GM21737 (cell line): ENCODE results near the gene KMT5C.

Experiments used
- ATAC-seq: cut with Tn5 transposase; IDR thresholded peaks from one replicate; pipeline ENCODE4 v1.9.1; 2021; ENCODE audit warnings: mild to moderate bottlenecking, moderate library complexity; ENCODE audit not compliant: unreplicated experiment

Gene KMT5C

DNA sequence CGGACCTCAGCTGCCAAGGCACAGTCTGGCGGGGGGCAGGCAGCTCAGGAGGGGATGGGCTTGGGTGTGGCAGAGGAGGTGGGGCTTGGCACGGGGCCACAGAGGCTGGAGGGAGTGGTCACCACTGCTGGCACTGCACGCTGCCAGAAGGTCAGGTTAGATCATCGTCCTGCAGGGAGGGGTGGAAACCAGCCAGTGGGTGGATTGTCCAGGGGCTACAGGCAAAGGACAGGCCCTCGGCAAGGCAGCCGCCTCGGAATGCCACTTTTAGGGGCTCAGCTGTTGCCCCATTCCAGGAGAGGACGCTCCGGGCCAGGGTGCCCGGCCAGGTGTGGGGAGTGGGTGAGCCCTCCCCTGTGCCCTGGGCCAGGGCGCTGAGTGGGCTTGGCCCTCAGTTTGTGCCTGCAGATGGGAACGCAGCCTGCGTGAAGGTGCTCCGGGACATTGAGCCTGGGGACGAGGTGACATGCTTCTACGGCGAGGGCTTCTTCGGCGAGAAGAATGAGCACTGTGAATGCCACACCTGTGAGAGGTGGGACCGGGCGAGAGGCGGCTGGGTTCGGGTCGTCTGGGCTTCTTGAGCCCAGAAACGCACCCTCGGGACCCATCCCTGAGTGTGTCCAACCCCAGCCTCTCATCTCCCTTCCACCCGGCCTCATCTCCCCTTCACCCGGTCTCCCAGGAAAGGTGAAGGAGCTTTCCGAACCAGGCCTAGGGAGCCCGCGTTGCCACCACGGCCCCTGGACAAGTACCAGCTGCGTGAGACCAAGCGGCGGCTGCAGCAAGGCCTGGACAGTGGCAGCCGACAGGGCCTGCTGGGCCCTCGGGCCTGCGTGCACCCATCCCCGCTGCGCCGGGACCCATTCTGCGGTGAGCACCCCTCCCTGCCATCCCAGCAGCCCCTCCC, 6.4 kb downstream of the KMT5C start:
- no peak for ATAC-seq

DNA sequence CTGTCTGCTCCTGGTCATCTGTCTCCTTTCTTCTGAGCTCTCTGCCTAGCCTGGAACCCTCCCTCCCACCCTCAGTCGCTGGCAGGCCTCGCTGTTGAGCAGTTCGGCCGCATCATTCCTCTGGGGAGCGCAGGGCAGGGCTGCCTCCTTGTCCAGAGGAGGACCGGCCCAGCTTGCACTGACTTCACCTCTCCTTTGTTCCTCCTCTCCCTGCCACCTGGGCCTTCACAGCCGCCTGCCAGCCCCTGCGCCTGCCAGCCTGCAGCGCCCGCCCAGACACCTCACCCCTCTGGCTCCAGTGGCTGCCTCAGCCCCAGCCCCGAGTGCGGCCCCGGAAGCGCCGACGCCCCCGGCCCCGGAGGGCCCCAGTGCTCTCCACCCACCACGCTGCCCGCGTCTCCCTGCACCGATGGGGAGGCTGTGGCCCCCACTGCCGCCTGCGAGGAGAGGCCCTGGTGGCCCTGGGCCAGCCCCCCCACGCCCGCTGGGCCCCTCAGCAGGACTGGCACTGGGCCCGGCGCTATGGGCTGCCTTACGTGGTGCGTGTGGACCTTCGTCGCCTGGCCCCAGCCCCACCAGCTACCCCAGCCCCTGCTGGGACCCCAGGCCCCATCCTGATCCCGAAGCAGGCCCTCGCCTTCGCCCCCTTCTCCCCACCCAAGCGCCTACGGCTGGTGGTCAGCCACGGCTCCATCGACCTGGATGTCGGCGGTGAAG, 7.2 kb downstream of the KMT5C start:
- ATAC-seq: no peak

DNA sequence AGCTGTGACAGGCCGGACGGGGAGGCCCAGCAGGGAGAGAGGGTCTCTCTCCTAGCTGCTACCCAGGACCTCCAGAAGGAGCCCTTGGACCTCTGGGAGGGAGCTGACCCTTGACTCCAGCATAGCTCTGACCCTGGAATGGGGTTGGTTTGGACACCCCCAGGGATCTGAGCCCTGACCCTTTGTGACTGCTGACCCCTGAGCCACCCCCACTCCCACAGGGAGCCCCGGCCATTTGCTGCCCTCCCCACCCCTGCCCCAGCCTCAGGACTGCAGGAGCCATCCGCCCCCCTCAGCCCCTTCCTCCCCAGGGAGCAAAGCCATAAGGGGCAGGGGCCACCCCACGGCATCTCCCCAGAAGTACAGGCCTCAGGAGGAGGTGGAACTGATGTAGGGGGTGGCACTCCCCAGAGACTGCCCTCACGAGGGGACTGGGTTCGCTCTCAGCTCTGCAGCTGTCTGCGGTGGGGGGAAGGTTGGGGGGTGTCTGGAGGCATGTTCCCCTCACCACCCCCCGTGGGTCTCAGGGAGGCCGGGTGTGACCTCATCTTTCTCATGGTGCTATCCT, 7.8 kb downstream of the KMT5C start:
- no peak for ATAC-seq

DNA sequence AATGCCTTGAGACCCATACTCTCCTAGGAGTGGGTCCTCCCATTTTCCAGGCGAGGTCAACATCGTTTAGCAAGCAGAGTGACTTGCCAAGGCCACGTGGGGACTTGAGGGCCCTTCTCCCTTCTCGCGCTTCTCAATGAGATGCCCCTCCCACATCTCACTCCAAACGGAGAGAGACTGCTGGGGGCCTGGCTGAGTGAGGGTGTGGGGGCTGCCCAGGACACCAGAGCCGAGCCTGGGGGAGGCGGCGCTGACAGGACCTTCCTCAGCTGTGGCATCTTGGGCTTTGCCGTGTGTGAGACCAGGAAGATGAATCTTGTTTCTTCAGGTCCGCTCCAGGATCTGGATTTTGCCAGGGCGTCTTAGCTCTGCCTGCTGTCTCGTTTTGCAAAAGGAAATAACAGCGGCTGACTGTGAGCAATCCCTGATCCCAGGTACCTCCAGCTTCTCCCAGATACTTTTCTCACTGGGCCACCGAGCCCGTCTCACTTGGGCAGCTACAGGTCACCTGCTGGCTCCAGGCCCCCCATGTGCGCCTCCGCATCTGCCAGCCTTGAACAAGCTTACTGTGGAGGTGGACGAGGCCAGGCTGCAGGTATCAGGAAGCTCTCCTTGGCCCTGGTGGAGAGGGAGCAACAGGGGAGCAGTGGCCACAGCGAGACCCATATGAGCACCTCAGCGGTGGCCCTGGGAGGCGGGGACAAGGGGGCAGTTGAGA, 8.8 kb downstream of the KMT5C start:
- ATAC-seq: no peak

DNA sequence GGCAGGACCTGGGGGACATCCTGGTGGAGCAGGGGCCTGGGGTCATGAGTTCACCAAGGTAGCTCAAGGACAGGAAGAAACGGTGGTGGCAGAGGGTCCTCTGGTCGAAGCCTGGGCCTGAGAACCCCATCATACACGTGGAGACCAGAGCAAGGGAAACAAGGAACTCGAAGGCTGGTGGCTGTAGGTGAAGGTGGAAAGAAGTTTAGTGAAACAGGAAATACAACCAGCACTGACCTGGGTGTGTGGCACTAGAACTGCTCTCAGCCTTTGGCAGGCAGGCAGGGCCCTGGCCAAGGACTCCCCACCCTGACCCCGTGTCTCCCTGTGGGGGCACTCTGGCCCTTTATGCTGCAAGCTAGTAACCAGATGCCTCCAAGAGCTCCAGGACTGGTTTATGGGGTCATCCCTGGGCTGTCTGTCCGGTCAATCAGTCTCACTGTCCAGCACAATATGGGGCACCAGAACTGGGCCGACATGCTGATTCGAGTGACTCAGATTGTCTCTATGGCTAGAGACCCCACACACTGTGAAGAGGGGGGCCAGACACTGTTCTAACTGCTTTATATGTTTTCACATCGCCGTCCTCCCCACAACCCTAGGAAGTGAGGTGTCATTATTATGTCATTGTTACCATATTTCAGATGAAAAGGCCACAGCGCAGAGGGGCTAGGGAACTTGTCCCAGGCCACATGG, 11.1 kb downstream of the KMT5C start:
- no peak for ATAC-seq

DNA sequence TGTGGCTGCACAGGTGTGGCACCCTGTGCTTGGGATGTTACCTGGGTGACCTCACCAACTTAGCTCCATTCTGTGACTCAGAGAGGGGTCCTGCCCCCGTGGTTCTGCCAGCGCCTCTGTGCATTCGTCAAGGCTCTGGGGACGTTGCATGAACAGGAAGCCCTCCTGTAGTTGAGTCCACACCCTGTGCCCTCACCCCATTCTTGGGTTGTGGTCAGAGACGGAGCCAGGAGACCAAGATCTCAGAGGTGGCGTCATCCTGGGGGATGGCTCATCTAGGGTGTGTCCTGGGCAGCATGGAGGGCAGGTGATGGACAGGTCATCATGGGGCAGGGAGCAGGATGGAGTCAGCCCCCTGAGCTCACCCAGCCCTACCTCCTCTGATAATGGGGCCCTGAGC, 12.4 kb downstream of the KMT5C start:
- ATAC-seq: no peak

DNA sequence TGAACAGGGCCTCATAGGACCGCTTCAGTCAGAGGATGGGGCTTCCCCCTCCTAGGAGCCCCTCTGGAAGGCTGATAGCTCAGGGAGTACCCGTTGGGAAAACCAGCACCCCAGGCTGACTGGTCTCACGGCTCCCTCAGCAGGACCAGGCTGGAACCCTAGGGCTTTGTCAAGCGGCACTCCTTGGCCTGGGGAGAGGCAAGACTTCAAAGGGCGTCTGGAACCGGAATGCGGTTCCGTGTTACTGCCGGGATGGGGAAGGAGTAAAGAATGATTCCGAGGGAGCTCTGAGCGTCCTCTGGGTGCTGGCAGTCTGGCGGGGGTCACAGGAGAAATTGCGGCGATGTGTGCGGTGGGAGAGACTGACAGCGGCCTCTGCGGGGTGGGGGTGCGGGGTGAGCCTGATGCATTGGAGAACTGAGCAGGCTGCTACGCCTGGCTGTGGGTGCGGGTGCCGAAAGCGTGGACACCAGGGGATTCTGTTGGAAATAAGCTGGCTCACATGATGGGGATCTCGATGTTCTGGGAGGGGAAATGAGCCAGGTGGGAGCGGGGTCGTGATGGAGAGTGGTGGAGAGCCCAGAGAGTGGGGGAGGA, 13.0 kb downstream of the KMT5C start:
- no peak for ATAC-seq

DNA sequence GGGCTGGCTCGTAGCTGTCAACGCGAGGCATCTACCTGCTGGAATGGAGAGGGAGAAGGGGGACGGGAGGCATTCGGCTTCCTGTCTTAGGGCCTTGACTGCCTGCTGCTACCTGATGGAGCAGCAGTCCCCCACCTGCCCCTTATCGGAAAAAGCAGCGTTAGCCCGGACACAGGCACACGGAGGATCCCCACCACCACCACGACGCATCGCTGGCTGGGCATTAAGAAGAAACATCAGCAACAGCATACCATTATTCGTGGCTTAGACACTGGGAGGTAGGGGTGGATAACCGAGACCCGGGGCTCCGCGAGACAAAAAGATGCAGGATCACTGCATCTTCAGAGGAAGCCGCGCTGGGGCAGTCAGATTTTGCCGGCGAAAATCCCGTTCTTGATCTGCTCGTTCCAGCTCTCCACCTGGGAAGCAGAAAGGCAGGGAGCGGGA, 13.7 kb downstream of the KMT5C start:
- ATAC-seq: no peak

DNA sequence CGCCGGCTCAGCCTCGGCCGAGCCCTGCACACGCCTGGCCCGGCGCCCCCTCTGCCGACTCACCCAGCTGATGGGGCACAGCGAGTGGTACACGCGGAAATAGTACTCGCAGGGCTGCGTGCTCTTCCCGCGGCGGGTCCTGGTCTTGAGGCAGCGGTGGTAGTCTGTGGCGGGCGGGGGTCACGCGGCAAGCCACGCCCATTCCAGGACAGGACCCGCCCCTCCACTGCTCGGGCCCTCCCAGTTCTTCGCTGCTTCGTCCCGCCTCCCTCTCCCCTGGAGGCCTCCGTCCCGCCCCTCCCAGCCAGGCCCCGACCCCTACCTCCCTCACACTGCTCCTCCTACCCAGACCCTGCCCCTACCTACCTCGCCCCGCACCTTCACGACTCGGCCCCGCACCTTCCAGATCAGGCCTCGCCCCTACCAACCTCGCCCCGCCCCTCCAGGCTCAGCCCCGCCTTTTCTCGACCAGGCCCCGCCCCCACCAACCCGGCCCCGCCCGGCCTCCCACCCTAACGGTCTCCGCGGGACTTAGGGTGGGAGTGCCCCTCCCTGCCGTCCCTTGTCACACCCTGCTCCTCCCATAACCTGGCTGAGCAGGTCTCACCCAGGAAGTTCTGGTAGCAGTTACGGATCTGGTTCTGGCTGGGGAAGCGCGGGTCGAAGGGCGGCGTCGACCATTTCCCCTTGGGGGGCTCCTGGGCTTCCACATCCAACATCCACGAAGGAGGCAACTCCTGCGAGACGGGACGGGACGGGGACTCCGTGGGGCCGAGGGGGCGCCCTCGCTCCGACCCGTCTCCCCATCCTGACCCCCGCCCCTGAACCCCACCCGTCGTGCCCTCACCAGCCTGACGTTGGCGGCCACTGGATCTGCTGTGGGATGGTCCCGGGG, 14.4 kb downstream of the KMT5C start:
- ATAC-seq: no peak

DNA sequence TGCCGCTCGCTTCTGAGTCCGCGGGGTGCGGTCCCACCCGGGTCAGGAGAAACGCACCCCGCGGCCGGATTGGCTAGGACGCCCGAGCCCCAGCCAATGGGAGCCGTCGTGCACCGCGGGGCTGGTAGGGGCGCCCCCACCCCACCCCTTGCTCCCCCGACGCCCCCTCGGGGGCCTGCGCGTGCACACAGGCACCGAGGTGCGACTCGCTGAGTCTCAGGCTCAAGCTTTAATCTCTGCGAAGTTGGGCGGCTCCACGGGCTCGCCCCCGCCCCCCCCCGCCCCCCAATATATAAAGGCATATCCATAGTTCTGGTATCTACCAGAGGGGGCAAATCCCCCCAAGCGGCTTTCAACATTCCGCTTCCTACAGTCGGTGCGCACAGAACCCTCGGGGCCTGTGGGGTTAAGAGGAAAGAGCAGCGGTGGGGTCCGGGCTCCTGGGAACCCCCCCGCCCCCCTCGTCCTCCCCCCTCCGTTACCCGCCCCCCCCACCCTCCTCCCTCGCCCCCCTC, 15.1 kb downstream of the KMT5C start, which contains the start of gene COX6B2:
Gene COX6B2, minus strand, starts transcription at position 22 of the 515 bp plus-strand sequence. CDS start 198 bp downstream, outside the sequence.
- no peak for ATAC-seq

DNA sequence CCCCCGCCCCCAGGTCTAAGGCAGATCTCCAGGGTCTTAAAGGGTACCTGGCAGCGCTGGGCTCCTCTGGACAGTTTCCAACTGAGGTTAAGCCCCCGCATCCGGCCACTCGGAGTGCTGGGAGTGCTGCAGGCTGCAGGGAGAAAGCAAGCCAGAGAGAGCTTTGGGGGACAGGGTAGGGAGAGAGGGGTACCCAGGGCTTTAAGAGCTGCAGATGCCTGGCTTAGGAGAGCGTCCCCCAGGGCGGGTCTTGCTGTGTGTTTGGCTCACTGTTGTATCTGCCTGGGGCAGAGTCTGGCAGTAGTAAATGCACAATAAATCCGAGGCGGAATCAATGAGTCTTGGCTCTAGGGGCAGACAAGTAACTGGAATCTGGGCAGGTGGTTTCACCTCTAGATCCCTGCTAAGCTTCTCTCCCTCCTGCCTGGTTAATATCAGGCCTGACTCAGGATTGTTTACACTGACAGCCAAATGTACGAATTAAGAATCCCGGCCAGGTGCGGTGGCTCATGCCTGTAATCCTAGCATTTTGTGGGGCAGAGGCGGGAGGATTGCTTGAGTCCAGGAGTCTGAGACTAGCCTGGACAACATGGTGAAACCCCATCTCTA, 15.6 kb downstream of the KMT5C start:
- ATAC-seq: no peak

DNA sequence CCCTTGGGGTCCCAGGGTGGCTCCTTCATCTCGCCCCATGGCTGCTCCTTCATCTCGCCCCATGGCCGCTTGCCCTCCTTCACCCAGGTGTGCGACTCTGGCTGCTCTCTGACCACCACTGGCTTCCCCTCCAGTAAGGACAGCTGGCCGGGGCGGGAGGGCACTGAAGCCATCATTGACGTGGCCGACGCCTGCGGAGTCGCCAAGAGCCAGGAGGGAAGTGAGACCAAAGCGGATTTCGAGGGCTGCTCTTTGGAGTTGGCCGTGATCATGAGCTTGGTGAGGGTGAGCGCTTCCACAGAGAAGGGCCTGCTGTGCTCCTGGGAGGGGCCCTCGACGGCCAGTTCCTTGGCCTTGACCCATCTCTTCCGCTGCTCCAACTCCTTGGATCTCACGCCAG, 18.8 kb downstream of the KMT5C start:
- no peak for ATAC-seq

DNA sequence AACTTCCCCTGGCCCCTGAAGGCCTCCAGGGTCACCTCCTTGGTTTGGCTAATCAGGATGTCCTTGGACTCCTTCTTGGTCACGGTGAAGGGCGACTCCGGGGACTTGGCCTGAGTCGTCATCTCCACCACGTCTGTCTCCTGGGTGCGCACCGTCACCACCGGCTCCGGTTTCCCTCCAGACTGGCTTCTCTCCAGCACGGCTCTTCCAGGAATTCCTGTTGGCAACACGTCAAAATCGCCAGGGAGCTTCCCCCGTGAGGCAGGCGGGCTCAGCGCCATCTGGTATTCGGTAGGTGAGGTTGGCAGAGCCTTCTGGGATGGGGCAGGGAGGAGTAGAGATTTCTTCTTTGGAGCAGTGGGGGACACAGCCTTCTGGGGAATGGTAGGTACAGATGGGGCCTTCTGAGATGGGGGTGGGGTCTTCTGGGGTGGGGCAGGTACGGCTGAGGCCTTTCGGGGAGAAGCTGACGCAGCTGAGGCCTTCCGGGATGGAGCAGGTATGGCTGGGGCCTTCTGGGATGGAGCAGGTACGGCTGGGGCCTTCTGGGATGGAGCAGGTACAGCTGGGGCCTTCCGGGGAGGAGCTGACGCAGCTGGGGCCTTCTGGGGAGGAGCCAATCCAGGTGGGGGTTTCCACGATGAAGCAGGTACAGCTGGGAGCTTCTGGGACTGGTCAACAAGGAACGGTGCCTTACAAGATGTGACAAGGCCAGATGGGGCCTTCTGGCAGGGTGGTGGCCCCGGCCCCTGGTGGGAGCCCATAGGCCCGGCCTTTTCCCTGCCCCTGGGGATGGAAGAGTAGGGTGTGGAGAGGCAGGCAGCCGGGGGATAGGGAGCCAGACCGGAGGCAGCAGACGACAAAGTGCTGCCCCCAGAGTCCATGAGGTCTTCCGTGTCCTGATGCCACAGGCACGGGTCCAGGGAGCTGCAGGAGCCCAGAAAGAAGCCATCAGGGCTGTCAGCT, 19.6 kb downstream of the KMT5C start:
- no peak for ATAC-seq

DNA sequence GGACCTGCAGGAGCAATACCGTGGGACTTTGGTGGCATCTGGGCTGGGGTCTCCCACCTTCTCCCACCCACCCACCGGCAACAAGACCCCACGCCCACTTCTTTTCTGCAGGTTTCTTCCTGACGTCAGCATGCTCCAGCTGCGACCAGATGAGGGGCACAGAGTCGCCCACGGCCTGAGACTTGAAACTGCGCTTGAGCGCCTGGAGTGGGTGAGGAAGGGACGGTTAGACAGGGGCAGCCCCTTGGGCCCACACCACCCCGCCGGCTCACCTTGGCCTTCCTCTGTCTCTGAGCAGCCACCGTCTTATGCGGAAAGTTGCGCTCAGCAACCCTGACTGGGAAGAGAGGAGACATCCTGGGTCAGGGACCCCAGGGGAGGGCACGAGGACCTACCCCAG, 21.2 kb downstream of the KMT5C start:
- no peak for ATAC-seq

DNA sequence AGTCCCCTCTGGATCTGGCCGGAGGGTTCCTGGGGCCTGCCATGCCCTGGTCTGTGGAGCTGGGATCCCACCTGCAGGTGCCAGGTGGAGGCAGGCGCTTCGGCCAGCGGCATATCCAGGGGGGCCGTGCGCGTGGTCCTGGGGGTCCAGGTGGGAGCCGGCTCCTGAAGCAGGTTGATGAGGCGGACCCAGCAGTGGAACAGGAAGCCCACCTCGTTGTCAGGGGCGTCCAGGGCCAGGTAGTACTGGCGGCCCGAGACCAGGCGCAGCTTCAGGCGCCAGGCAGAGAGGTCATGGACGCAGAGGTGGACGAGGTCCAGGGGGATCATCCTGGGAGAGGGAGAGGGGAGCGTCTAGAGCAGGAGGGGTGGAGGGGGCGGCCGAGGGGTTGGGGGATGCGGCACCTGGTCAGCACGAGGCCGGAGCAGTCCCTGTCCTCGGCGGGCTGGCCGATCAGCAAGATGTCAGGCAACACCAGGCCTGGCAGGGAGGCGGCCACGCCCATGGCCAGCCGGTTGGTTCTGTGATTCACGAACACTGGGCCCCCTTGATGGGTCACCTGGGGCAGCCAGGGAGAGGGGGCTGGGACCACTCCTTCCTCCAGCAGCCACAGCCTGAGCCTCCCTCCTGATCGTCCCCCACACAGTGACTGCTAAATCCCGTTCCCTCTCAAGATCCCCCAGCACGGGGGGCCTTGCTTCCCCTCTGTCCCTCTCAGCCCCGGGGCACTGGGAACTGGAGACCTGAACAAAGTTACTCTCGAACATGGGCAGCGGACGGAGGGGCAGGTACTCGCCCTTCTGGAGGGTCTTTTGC, 22.7 kb downstream of the KMT5C start:
- ATAC-seq: no peak

DNA sequence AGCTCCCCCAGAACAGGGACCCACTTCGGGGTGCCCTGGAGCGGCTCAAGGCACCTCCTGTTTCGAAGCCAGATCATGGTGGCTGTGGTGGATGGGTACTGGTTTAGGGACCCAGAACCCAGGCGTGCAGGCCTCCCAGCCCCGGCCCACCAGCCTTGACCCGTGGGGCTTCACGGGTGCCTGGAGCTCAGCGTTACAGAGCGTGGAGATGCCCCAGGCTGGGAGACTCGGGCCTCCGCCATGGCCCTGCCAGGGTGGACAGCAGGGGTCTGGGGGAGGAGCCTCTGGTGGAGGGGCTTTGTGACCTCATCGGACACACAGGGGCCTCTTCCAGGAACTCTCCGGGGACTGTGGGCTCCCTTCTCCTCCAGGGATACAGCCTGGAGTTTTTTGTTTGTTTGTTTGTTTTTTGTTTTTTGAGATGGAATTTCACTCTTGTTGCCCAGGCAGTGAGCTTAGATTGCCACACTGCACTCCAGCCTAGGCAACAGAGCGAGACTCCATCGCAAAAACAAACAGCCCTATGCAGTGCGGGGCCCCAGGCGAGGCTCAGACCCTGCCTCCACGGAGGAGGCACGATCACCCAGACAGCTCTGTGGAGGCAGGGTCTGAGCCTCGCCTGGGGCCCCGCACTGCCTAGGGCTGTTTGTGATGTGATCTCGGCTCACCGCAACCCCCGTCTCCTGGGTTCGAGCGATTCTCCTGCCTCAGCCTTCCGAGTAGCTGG, 23.5 kb downstream of the KMT5C start, which contains the start of gene GARIN5B:
Gene GARIN5B, minus strand, starts transcription at position 271 of the 727 bp plus-strand sequence. Its CDS starts 194 bp downstream, at position 77.
- ATAC-seq: no peak
